Trophoblast cell (in vitro differentiated cells and primary cell): ENCODE data around the gene EEFSEC.

Source experiments
- DNase-seq, 2 donors: peaks; one replicate each; pipeline ENCODE4 v3.0.0-alpha.2; 2016
- H2AFZ ChIP-seq: 2 replicates; pipeline ENCODE4 v1.6.1; 2013; ENCODE audit warnings: low read length, moderate library complexity, mild to moderate bottlenecking; ENCODE audit not compliant: insufficient read depth, poor library complexity
- H2AK5ac ChIP-seq: 2 replicates; pipeline ENCODE4 v1.6.1; 2013; ENCODE audit warnings: mild to moderate bottlenecking, low read length
- H2BK120ac ChIP-seq: 2 replicates; pipeline ENCODE4 v1.6.1; 2013; ENCODE audit warnings: low read length, mild to moderate bottlenecking, moderate library complexity; ENCODE audit not compliant: insufficient read depth, poor library complexity
- H2BK12ac ChIP-seq: 2 replicates; pipeline ENCODE4 v1.6.1; 2013; ENCODE audit warnings: mild to moderate bottlenecking, low read length, moderate library complexity
- H2BK5ac ChIP-seq: 2 replicates; pipeline ENCODE4 v1.6.1; 2013; ENCODE audit warnings: low read length, low read depth, moderate library complexity, mild to moderate bottlenecking; ENCODE audit not compliant: poor library complexity
- H3K14ac ChIP-seq: 2 replicates; pipeline ENCODE4 v1.6.1; 2013; ENCODE audit warnings: mild to moderate bottlenecking, low read length
- H3K18ac ChIP-seq: 2 replicates; pipeline ENCODE4 v1.6.1; 2013; ENCODE audit warnings: mild to moderate bottlenecking, low read length
- H3K23ac ChIP-seq: 2 replicates; pipeline ENCODE4 v1.6.1; 2013; ENCODE audit warnings: low read length
- H3K27ac ChIP-seq: 2 replicates; pipeline ENCODE4 v1.5.1; 2013; ENCODE audit warnings: low read depth, mild to moderate bottlenecking, inconsistent platforms, low read length, moderate library complexity
- H3K27me3 ChIP-seq: 2 replicates; pipeline ENCODE4 v1.6.1; 2013; ENCODE audit warnings: inconsistent platforms, mild to moderate bottlenecking, low read length, moderate library complexity; ENCODE audit not compliant: insufficient read depth
- H3K36me3 ChIP-seq, 2 experiments: 1 replicate in 1 of 2; 2 replicates in 1 of 2; pipeline ENCODE4 v1.6.1; 2013; ENCODE audit warnings: low read length in 2 of 2, mild to moderate bottlenecking in 2 of 2, moderate library complexity in 1 of 2; ENCODE audit not compliant: insufficient read depth in 2 of 2, control insufficient read depth in 1 of 2
- H3K4ac ChIP-seq: 2 replicates; pipeline ENCODE4 v1.6.1; 2013; ENCODE audit warnings: low read depth, mild to moderate bottlenecking, low read length, moderate library complexity
- H3K4me1 ChIP-seq, 2 experiments: 1 replicate in 1 of 2; 2 replicates in 1 of 2; pipeline ENCODE4 v1.6.1; 2013; ENCODE audit warnings: low read length in 2 of 2, mild to moderate bottlenecking in 2 of 2, moderate library complexity in 1 of 2; ENCODE audit not compliant: insufficient read depth in 2 of 2, control insufficient read depth in 1 of 2
- H3K4me2 ChIP-seq: 2 replicates; pipeline ENCODE4 v1.6.1; 2013; ENCODE audit warnings: inconsistent platforms, mild to moderate bottlenecking, low read length, moderate library complexity
- H3K4me3 ChIP-seq: 2 replicates; pipeline ENCODE4 v1.5.1; 2013; ENCODE audit warnings: mild to moderate bottlenecking, low read depth, low read length, inconsistent platforms
- H3K79me1 ChIP-seq: one replicate; pipeline ENCODE4 v1.6.1; 2013; ENCODE audit warnings: low read length
- H3K79me2 ChIP-seq: 2 replicates; pipeline ENCODE4 v1.6.1; 2013; ENCODE audit warnings: low read length, mild to moderate bottlenecking; ENCODE audit not compliant: control insufficient read depth, insufficient read depth, poor library complexity
- H3K9ac ChIP-seq: 2 replicates; pipeline ENCODE4 v1.6.1; 2013; ENCODE audit warnings: mild to moderate bottlenecking, low read length
- H3K9me3 ChIP-seq: 2 replicates; pipeline ENCODE4 v1.6.1; 2013; ENCODE audit warnings: low read depth, mild to moderate bottlenecking, control low read depth, inconsistent platforms, low read length; ENCODE audit not compliant: insufficient read depth
- H4K12ac ChIP-seq: 2 replicates; pipeline ENCODE4 v1.6.1; 2013; ENCODE audit warnings: low read depth, mild to moderate bottlenecking, low read length, moderate library complexity
- H4K8ac ChIP-seq: 2 replicates; pipeline ENCODE4 v1.6.1; 2013; ENCODE audit warnings: low read depth, mild to moderate bottlenecking, low read length, moderate library complexity
- H4K91ac ChIP-seq: one replicate; pipeline ENCODE4 v1.6.1; 2013; ENCODE audit warnings: low read depth, mild to moderate bottlenecking, low read length, moderate library complexity
- WGBS: extraction: QIAGEN DNeasy Blood & Tissue Kit; methylation state at CpG from one replicate; pipeline ENCODE4 v1.1.7; 2013; ENCODE audit warnings: missing lambda C conversion rate; ENCODE audit not compliant: insufficient read length, insufficient coverage; ENCODE audit errors: extremely low coverage; 5-methylcytosine and 5-hydroxymethylcytosine counted together

EEFSEC gene

DNA sequence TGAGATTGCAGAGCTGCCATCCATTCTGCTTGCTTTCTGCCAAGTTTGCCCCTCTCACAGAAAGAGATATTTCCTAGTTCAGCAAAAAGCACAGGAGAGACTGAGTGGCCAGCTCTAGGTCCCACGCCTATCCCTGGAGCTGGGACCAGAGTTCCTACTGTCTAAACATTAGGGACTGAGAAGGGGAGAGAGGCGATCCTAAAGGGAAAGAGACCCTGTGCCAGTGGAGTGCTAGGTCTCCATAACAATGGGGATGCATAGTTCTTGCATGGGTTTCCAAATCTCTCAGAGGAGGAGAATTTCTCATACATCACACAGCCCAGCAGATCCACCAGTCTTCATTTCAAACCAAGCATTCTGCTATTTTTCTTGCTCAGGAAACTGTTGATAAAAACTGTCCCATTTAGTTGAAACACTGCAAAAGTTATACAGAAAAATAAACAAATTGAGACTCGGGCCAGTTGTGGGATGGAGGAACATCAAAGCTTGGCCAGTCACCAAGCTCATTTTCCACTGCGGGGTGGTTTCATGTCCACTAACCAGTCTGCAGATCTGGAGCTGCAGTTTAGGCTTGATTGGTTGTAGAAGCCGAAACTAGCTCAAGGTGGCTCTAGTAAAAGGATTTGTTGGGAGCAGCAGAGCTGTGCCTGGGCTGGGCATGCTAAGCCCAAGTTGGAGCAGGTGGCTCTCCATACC lies 62.7 kb downstream of the EEFSEC start:
- Histone ChIP-seq H3K9me3 (no peaks in the 10 kb centered on the region), H3K4ac (no peak overlapping the region), H2BK5ac (no peak overlapping the region), H3K18ac (no peak overlapping the region), H4K91ac (no peak overlapping the region), H3K9ac (no peak overlapping the region), H3K4me3 (no peak overlapping the region), H2BK12ac (no peak overlapping the region), H3K14ac (no peak overlapping the region), H3K4me2 (no peak overlapping the region), H2AFZ (no peak overlapping the region), H3K79me2 (no peaks in the 10 kb centered on the region), H3K27ac (no peak overlapping the region), H3K23ac (no peak overlapping the region), H2AK5ac (no peak overlapping the region), H3K4me1 (peaks cover 6 to 13% of the 10 kb centered on the region in 2 experiments), H4K12ac (no peak overlapping the region), H4K8ac (no peak overlapping the region), H2BK120ac (no peak overlapping the region), H3K27me3 (no peaks in the 10 kb centered on the region), H3K79me1 (peaks cover 7% of the 10 kb centered on the region), H3K36me3 (no peaks in the 10 kb centered on the region)
- WGBS = no CpG with 5 or more reads among the region's 5 CpGs
- no peak for DNase-seq

- H4K12ac ChIP-seq = no peak overlapping the region
- no peak overlapping the region for H3K14ac ChIP-seq
- no peaks in the 10 kb centered on the region for H3K36me3 ChIP-seq
- H3K18ac ChIP-seq = peak overlapping the region; percentile 75
- no peak overlapping the region for H2AFZ ChIP-seq
- peak overlapping the region; percentile 81 for H4K91ac ChIP-seq
- H3K4me1 ChIP-seq = peaks cover 6 to 13% of the 10 kb centered on the region in 2 experiments
- peak overlapping the region; percentile 56 for H2BK120ac ChIP-seq
- no peak for DNase-seq
- H3K4ac ChIP-seq = peak overlapping the region; percentile 50
- H3K79me2 ChIP-seq = no peaks in the 10 kb centered on the region
- H3K27ac ChIP-seq = peak overlapping the region; percentile 52
- no CpG with 5 or more reads among the region's 6 CpGs for WGBS
- H3K9ac ChIP-seq = no peak overlapping the region
- H2BK5ac ChIP-seq = peak overlapping the region; percentile 66
- H3K23ac ChIP-seq = no peak overlapping the region
- no peak overlapping the region for H3K4me3 ChIP-seq
- peaks cover 7% of the 10 kb centered on the region for H3K79me1 ChIP-seq
- H4K8ac ChIP-seq = peak overlapping the region; percentile 42
- H2BK12ac ChIP-seq = peak overlapping the region; percentile 59
- no peaks in the 10 kb centered on the region for H3K27me3 ChIP-seq
- no peak overlapping the region for H2AK5ac ChIP-seq
- no peaks in the 10 kb centered on the region for H3K9me3 ChIP-seq
- H3K4me2 ChIP-seq = no peak overlapping the region
Observed at GRCh38 chr3:128217702-128218547, 64.6 kb downstream of the EEFSEC start.

- H3K4ac ChIP-seq = no peak overlapping the region
- H3K4me1 ChIP-seq = peaks cover 6 to 13% of the 10 kb centered on the region in 2 experiments
- peaks cover 2% of the 10 kb centered on the region for H3K9me3 ChIP-seq
- no peak overlapping the region for H2BK12ac ChIP-seq
- H3K4me3 ChIP-seq = no peak overlapping the region
- H3K18ac ChIP-seq = no peak overlapping the region
- H2BK120ac ChIP-seq = peak overlapping the region; percentile 20
- no peak overlapping the region for H2BK5ac ChIP-seq
- no peaks in the 10 kb centered on the region for H3K79me2 ChIP-seq
- H2AFZ ChIP-seq = no peak overlapping the region
- no peak overlapping the region for H2AK5ac ChIP-seq
- H3K27ac ChIP-seq = peak overlapping the region; percentile 3
- WGBS = no CpG with 5 or more reads among the region's 13 CpGs
- H4K12ac ChIP-seq = no peak overlapping the region
- DNase-seq = no peak
- no peaks in the 10 kb centered on the region for H3K27me3 ChIP-seq
- H3K23ac ChIP-seq = no peak overlapping the region
- no peak overlapping the region for H3K14ac ChIP-seq
- no peak overlapping the region for H4K8ac ChIP-seq
- H3K9ac ChIP-seq = no peak overlapping the region
- no peak overlapping the region for H3K4me2 ChIP-seq
- H3K36me3 ChIP-seq = no peaks in the 10 kb centered on the region
- H4K91ac ChIP-seq = peak overlapping the region; percentile 42
- H3K79me1 ChIP-seq = peaks cover 7% of the 10 kb centered on the region
Observed at GRCh38 chr3:128218548-128219257, 65.4 kb downstream of the EEFSEC start.

GRCh38 chr3:128221328-128221727 lies 68.0 kb downstream of the EEFSEC start:
- Histone ChIP-seq H3K23ac (no peak overlapping the region), H2BK120ac (no peak overlapping the region), H3K18ac (no peak overlapping the region), H3K14ac (no peak overlapping the region), H3K9ac (no peak overlapping the region), H2BK12ac (no peak overlapping the region), H3K9me3 (peaks cover 2% of the 10 kb centered on the region), H4K12ac (no peak overlapping the region), H3K27ac (no peak overlapping the region), H3K4me1 (peaks cover 6 to 13% of the 10 kb centered on the region in 2 experiments), H3K27me3 (no peaks in the 10 kb centered on the region), H3K36me3 (no peaks in the 10 kb centered on the region), H3K4me2 (no peak overlapping the region), H3K79me2 (no peaks in the 10 kb centered on the region), H3K79me1 (peaks cover 7% of the 10 kb centered on the region), H4K8ac (no peak overlapping the region), H2AK5ac (no peak overlapping the region), H2AFZ (no peak overlapping the region), H3K4me3 (no peak overlapping the region), H3K4ac (no peak overlapping the region), H4K91ac (no peak overlapping the region), H2BK5ac (no peak overlapping the region)
- WGBS = no CpG with 5 or more reads among the region's 3 CpGs
- peak in 1 of 2 donors; percentile 25 for DNase-seq
